GM23248 (cell line): ENCODE data around the gene GTF2H1.

Source experiments
- EZH2 ChIP-seq: fragments of 200-600 bp; sonication (generic); IDR thresholded peaks from 2 replicates; pipeline ENCODE4 v1.6.1; 2018; ENCODE audit warnings: antibody characterized with exemption, mild to moderate bottlenecking; ENCODE audit not compliant: insufficient read depth, poor library complexity, severe bottlenecking
- EZH2phosphoT487 ChIP-seq: fragments of 200-600 bp; sonication (generic); IDR thresholded peaks from 2 replicates; pipeline ENCODE4 v1.6.1; 2018; ENCODE audit warnings: antibody characterized with exemption, moderate library complexity, mild to moderate bottlenecking, low read depth; ENCODE audit not compliant: insufficient read depth

GRCh38 chr11:18313965-18314763 is 8.2 kb upstream of the GTF2H1 start:
- TF ChIP-seq EZH2, result no peak
- no peak for TF ChIP-seq EZH2phosphoT487
